GM18867 (cell line): ENCODE measurements around the gene SUPT4H1.
"Not testable (repeated sequence)": the region's sequence is repeated elsewhere in the genome, so short reads cannot be mapped to it uniquely, and the experiment has no call there.

Source experiments
- ATAC-seq: cut with Tn5 transposase; IDR thresholded peaks from one replicate; pipeline ENCODE4 v1.9.1; 2021; ENCODE audit warnings: mild to moderate bottlenecking, moderate library complexity; ENCODE audit not compliant: unreplicated experiment

SUPT4H1 gene

GRCh38 chr17:58351831-58352595 lies at the start of gene SUPT4H1:
Gene SUPT4H1 (minus strand): TSS chr17:58352201. CDS start chr17:58352135, 66 bp downstream.
- ATAC-seq = peak; percentile 91

DNA sequence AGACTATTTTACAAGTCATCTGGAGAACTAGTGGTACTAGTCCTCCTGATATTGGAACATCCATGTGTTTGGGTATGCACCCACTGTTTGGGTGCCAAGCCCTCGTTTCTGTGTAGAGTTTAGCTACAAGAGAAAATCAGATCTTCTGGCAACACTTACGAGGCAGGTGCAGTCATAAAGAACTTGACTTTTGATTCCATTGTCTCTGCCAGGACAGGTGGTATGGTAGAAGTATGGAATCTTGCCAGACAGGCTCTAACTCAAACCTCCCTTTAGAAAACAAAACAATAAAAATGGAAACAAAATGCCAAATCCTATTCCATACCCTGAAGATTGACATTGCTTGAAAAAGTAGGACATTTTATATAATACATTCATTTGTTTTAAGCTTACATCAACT lies 49.3 kb upstream of the SUPT4H1 start:
- ATAC-seq = no peak

- ATAC-seq = no peak
Measured at GRCh38 chr17:58400826-58401225, 48.8 kb upstream of the SUPT4H1 start.

DNA sequence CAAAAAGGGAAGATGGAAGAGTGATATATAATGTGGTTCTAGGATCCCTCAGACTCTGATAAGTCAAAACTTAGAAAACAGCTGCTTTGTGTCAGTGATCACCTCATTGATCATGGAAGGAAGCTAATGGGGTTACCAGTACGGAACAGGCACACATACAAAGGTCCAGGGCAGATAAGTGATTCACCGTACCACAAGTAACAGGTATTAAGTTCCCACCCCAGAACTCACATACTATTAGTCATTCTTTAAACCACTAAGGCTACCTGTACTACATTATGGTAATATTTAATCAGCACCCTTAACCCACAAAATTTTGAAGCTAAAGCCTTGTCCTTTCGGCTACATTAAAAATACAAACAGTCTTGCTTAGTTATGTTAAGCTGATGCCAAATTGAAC lies 48.0 kb upstream of the SUPT4H1 start:
- ATAC-seq = no peak

GRCh38 chr17:58398574-58399266 lies 46.7 kb upstream of the SUPT4H1 start:
- ATAC-seq = no peak

DNA sequence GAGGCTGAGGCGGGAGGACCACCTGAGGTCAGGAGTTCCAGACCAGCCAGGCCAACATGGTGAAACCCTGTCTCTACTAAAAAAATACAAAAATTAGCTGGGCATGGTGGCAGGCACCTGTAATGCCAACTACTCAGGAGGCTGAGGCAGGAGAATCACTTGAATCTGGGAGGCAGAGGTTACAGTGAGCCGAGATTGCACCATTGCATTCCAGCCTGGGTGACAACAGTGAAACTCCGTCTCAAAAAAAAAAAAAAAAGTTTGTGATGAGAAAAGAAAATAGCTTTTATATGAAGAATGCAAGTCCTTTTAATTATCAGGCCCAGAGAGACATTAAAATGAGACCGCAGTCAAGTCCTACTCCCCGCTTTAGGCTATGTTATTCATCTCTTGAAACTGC lies 45.4 kb upstream of the SUPT4H1 start:
- not testable (repeated sequence) for ATAC-seq

DNA sequence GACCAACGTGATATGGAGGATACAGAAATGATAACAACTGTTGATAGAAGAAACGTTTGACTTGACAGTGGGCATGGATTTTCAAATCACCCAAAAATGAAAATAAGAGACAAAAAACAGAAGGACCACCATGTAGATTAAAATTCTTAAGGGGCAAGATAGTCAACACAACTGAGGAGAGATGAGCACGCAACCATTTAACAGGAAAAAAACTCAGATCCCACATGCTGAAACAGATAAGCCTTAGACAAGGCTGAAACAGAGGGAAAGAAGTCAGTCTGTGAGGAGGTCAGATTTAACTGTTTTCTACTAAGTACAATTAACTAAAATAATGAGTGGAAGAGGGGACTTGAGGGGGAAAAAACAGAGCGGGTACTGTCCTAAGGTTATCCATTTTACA lies 44.2 kb upstream of the SUPT4H1 start:
- ATAC-seq = no peak

GRCh38 chr17:58394534-58395223 lies 42.7 kb upstream of the SUPT4H1 start:
- no peak for ATAC-seq

DNA sequence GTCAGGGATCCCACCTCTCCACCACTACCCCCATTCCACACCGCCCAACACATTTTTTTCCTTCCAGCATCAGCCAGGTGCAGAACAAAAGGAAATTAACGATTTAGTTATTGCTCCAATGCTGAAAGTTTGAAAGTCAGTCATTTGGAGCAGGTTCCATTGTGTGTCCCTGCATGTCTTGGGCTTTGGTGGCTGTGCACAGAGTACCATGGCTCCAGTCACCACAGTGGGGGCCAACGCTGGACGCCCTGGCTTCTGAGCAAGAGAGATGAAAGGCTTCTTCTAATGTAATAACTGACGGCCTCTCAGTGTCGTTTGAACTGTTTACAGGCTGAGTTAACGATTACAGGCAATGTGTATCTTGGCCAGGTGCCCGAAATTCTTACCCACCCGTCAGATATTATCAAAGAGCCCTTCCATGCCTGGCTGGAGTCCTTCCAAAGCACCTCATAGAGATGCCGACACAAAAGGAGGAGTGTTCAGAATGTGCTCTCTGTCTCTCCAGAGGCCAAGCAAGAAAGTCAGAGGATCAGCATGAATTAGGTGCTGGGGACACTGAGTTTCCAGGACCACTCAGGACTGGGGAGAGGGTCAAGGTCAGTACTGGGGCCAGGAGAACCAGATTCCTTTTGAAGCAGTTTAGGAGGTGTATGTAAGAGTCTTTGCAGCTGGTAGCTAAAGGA lies 39.4 kb upstream of the SUPT4H1 start:
- no peak for ATAC-seq

GRCh38 chr17:58390884-58391283 lies 38.9 kb upstream of the SUPT4H1 start:
- ATAC-seq = no peak

DNA sequence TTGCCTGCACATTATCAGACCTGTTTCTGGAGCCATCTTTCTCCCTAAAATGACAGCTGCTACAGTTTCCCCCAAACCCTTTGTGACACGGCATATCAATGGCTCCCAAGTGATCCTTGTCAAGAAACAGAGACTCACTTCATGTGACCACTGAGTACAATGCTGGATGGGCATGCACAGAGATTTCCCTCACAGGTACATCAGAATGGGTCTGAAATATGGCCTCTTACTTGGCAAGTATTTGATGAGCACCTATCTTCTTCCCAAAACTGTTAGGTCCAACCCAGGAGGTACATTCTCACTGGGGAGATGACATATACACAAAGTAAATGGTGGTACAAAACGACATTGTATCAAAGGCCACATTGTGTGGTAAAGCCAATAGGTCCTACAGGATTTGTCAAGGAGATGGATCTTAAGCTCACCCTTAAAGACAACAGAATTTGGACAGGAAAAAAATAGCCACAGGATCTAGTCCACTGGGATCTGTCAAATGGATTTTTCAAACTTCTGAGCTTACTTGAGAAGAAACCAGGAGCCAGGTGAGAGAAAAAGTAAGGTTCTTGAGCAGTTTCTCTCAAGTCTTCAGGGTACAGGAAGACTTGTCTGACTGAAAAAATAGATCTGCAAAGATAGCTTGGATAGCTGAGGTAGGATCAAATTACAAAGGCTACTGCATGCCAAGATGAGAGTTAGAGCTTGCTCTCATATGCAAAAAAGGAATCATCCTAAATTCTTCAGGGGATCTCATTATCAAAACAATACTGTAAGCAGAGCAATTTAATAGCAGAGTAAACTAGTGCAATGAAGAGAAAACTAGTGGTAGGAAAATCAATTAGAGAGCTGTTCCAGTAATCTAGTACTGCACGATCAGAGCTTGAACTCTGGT lies 36.5 kb upstream of the SUPT4H1 start:
- ATAC-seq = no peak

GRCh38 chr17:58387834-58388233 lies 35.8 kb upstream of the SUPT4H1 start:
- no peak for ATAC-seq

DNA sequence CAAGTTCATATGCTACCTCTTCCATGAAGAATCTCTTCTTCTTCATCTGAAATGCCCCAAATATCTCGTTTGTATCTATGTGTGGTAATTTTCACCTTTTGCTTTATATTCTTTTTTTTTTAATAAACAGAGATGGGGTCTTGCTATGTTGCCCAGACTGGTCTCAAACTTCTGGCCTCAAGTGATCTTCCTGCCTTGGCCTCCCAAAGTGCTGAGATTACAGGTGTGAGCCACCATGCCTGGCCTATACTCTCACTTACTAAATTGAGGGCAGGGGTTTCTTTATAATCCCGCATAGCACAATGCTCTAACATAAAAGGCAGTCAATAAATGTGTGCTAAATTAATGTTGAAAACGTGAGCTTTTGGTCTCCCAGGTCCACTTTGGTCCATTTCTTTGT lies 34.7 kb upstream of the SUPT4H1 start:
- ATAC-seq = no peak

DNA sequence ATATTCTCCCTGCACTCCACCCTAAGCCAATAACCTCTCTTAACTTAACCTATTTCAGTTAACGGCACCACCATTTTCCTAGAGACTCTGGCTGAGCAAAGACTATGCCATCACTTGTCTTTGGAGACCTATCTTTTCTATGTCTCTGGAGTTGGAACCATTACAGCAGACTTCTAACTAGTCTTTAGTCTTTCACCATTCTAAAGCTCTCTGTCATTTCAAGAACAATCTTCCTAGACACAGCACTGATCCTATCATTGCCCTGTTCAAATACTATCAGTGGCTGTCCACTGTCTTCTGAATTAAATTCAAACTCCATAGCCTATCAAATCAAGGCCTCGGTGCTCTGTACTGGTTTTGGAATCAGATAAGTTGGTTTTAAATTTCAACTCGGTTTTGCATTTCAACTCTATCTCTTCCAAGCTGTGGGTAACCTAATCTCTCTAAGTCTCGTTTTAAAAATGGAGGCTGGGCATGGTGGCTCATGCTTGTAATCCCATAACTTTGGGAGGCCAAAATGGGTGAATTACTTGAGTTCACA lies 33.4 kb upstream of the SUPT4H1 start:
- ATAC-seq = no peak

DNA sequence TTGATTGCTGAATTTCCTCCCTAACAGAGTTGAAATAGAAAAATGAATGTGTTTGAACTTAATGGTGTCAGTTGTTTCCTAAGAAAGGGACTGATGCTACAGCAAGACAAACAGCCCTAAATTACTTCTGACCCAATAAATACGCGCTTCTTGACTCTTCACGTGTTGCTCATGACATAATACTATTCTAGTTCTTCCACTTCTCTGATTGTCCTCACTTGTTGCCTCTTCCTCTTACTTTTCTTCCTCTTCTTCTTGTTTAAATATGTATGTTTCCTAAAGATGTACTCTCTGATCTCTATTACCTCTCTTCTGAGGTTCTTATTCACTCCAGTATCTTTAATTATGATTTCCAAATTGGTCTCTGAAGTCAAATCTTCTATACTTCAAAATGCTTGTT lies 32.9 kb upstream of the SUPT4H1 start:
- no peak for ATAC-seq

DNA sequence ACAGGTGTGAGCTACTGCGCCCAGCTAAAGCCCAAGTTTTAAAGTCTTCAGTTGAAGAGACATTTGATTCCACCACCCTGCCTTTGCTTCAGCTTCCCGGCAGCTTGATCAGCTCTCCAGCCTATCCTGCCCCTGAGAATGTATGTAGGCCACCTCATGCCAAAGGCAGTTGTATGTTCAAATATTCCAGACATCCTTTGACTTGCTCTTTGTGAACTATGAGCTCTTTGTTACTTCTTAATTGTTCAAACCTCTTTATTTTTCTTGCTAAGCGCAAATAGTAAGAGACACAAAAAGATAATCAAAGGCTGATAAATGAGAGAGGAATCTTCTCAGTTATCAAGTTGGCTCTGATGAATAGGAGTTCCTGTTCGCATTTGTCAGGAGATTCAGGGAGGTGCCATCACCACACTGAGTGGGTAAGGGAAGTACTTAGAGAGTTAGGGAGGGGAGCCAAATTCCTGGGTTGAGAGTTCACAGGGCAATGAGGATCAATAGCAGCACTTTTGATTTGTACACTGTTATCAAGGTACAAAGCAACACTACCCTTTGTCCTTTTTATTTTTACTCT lies 32.0 kb upstream of the SUPT4H1 start:
- ATAC-seq = no peak

GRCh38 chr17:58382872-58383242 lies 30.9 kb upstream of the SUPT4H1 start:
- no peak for ATAC-seq

DNA sequence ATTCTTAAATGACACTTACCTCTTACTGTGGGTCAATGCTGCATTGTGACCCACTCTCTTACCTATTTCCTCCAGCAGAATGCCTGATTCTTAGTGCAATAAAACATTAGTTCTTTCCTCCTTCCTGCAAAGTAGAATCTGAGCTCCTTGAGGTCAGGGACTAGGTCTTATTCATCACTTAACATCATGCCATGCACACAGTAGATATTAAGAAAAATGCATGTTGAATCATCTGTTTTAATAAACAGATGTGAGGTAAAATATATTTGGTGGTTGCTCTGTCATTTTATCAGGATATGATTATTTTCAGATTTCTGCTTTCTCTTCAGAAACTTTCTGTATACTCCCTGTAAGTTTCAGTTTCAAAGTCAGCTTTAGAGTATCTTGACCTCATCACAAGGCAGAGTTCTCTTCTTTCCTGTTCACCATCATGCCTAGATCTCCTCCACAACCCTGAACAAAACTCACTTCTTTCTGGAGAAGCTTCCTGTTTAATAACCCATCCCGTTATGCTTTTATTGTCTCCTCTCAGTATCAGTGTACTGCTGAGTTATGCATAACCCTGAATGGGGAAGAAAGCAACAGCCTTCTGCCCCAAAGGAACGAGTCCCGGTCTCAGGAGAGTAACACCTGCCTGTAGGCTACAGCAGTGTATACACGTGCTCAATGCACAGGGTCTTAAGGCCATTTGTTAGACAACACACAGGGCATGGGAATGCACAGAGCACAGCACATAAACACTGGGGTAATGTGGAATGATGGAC lies 30.3 kb upstream of the SUPT4H1 start:
- peak; percentile 63 for ATAC-seq
